MCF 10A (cell line): ENCODE data around the gene MAP1LC3B. TPM values are rescaled to one million over a fixed set of nuclear protein-coding genes. Genes with fewer than 3 reads are reported as not detected.

Experiments used
- BruUV-seq: library from RNA; stranded (reverse); fragments of 400-500 nt; replicated peaks from 2 replicates; lab custom pipeline; 2021; lab: Mats Ljungman, UMichigan
- CTCF ChIA-PET: fragments of 300-600 bp; sonication (Branson Sonifier 250); formaldehyde crosslinking; extraction: SDS; loops from one replicate; lab custom pipeline; 2021; ENCODE audit warnings: antibody characterized with exemption, inconsistent platforms; lab: Yijun Ruan, JAX
- POLR2A ChIA-PET: fragments of 300-600, 350-650 bp; sonication (Branson Sonifier 250); formaldehyde crosslinking; extraction: SDS; loops from one replicate; lab custom pipeline; 2020; ENCODE audit warnings: antibody characterized with exemption, inconsistent platforms; lab: Yijun Ruan, JAX
- DNase-seq: peaks from one replicate; pipeline ENCODE4 v3.0.0-alpha.2; 2018; ENCODE audit not compliant: unreplicated experiment
- H3K27ac Mint-ChIP-seq: one replicate; pipeline ENCODE4 v1.8.0; 2022; ENCODE audit warnings: mild to moderate bottlenecking, low read depth, mixed read lengths; ENCODE audit not compliant: unreplicated experiment
- H3K27me3 Mint-ChIP-seq: one replicate; pipeline ENCODE4 v1.8.0; 2022; ENCODE audit warnings: mixed read lengths; ENCODE audit not compliant: insufficient read depth, unreplicated experiment
- H3K36me3 Mint-ChIP-seq: one replicate; pipeline ENCODE4 v1.8.0; 2022; ENCODE audit warnings: mild to moderate bottlenecking, moderate library complexity, mixed read lengths; ENCODE audit not compliant: insufficient read depth, unreplicated experiment
- H3K4me1 Mint-ChIP-seq: one replicate; pipeline ENCODE4 v1.8.0; 2022; ENCODE audit warnings: mixed read lengths; ENCODE audit not compliant: insufficient read depth, unreplicated experiment
- H3K4me3 Mint-ChIP-seq: one replicate; pipeline ENCODE4 v1.8.0; 2022; ENCODE audit warnings: mild to moderate bottlenecking, moderate library complexity, mixed read lengths; ENCODE audit not compliant: unreplicated experiment
- H3K9me3 Mint-ChIP-seq: one replicate; pipeline ENCODE4 v1.8.0; 2022; ENCODE audit warnings: mixed read lengths; ENCODE audit not compliant: unreplicated experiment
- CTCF ChIP-seq: fragments of 200-600 bp; IDR thresholded peaks from one replicate; pipeline ENCODE4 v1.8.0; 2022; ENCODE audit warnings: antibody characterized with exemption, mild to moderate bottlenecking; ENCODE audit not compliant: unreplicated experiment
- intact Hi-C: fragments of 100-400 bp; cut with micrococcal nuclease; formaldehyde crosslinking; loops from 2 replicates; pipeline ENCODE4 v1.14.1; 2022
- total RNA-seq: library from RNA; stranded (reverse); gene quantifications from 2 replicates; pipeline ENCODE4 v1.2.3, GENCODE V29; 2022

The MAP1LC3B gene
- total RNA-seq, 1 experiment from 2014 or later: 271 TPM

GRCh38 chr16:87436225-87437172 is 44.4 kb downstream of the MAP1LC3B start:
- intact Hi-C loops: no loop called here
- Mint-ChIP-seq H3K9me3 (no peaks in the 10 kb centered on the region), H3K4me3 (no peak overlapping the region), H3K27me3 (no peaks in the 10 kb centered on the region), H3K36me3 (peaks cover 5% of the 10 kb centered on the region), H3K27ac (no peak overlapping the region), H3K4me1 (peaks cover 6% of the 10 kb centered on the region)
- no peak for TF ChIP-seq CTCF
- DNase-seq: no peak
- BruUV-seq: no TSS peak
- CTCF ChIA-PET: interaction anchor here (0.6 to 1.1 kb wide), 3 partner anchors 200 to 296 kb away, joined by 3 to 4 read pairs (median 3); no protein-coding TSS in a partner anchor
- POLR2A ChIA-PET: no interaction called here

DNA sequence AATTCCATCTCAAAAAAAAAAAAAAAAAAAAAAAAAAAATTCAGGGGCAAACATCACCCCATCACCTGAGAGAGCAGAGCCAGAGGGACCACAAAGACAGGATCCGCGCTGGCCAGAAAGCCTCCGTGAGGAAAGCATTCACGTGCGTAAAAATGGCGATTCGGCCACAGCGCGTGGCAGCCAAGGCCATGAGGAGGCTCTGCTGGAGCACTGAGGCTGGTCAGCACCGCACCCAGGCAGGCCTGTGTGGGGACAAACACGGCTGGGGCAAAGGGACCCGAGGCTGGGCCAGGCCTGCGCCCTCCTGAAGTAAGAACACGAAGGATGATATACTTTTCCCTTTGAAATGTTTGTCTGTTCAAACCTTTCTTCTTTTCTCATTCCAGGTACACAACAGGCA is 45.2 kb downstream of the MAP1LC3B start:
- no peaks in the 10 kb centered on the region for H3K9me3 Mint-ChIP-seq
- H3K4me3 Mint-ChIP-seq: no peak overlapping the region
- peaks cover 6% of the 10 kb centered on the region for H3K36me3 Mint-ChIP-seq
- DNase-seq: no peak
- no TSS peak for BruUV-seq
- TF ChIP-seq CTCF: no peak
- no peaks in the 10 kb centered on the region for H3K27me3 Mint-ChIP-seq
- peaks cover 6% of the 10 kb centered on the region for H3K4me1 Mint-ChIP-seq
- intact Hi-C loops: no loop called here
- no peak overlapping the region for H3K27ac Mint-ChIP-seq
- ChIA-PET POLR2A (no interaction called here), CTCF (interaction anchor here (0.6 to 0.7 kb wide), 2 partner anchors 235 to 295 kb away, joined by 3 to 4 read pairs; no protein-coding TSS in a partner anchor)

GRCh38 chr16:87437911-87438610 is 45.9 kb downstream of the MAP1LC3B start:
- POLR2A ChIA-PET: interaction anchor here (0.8 kb wide), 1 partner anchor 10 kb away, joined by 4 read pairs; no protein-coding TSS in a partner anchor
- intact Hi-C loops: no loop called here
- CTCF ChIA-PET: interaction anchor here (0.6 to 1.2 kb wide), 2 partner anchors 199 to 251 kb away, joined by 4 read pairs; no protein-coding TSS in a partner anchor
- Mint-ChIP-seq H3K4me3 (no peak overlapping the region), H3K27me3 (no peaks in the 10 kb centered on the region), H3K27ac (no peak overlapping the region), H3K4me1 (peaks cover 6% of the 10 kb centered on the region), H3K36me3 (peaks cover 11% of the 10 kb centered on the region), H3K9me3 (no peaks in the 10 kb centered on the region)
- no peak for TF ChIP-seq CTCF
- no TSS peak for BruUV-seq
- DNase-seq: no peak

DNA sequence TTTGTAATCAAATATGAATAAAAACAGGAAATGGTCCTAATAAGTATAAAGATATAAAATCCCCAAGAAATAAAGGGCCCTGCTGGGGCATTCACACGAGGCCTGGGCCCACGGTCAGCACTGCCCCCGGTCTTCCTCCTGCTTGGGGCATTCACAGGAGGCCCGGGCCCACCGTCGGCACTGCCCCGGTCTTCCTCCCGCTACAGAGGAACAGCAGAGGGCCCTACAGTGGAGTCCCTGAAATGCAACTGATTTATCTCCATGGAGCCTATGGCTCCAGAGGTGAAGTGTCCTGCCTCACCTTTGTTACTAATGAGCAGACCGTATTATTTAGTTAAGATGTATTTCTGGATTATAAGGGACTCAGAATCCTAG is 46.5 kb downstream of the MAP1LC3B start:
- no peak for DNase-seq
- Mint-ChIP-seq H3K4me1 (peaks cover 6% of the 10 kb centered on the region), H3K27me3 (no peaks in the 10 kb centered on the region), H3K36me3 (peaks cover 13% of the 10 kb centered on the region), H3K4me3 (no peak overlapping the region), H3K27ac (no peak overlapping the region), H3K9me3 (no peaks in the 10 kb centered on the region)
- intact Hi-C loops: no loop called here
- ChIA-PET CTCF (interaction anchor here (0.6 to 1.2 kb wide), 2 partner anchors 198 to 250 kb away, joined by 4 read pairs; no protein-coding TSS in a partner anchor), POLR2A (interaction anchor here (0.8 kb wide), 1 partner anchor 10 kb away, joined by 4 read pairs; no protein-coding TSS in a partner anchor)
- BruUV-seq: no TSS peak
- TF ChIP-seq CTCF: no peak
